HTR-8/SVneo (cell line): ENCODE data around the gene TP53BP2.
"Not testable (repeated sequence)": the region's sequence is repeated elsewhere in the genome, so short reads cannot be mapped to it uniquely, and the experiment has no call there.

Experiments
- DNase-seq: peaks from one replicate; pipeline ENCODE4 v3.0.0; 2011; ENCODE audit warnings: low spot score, mixed read lengths; ENCODE audit not compliant: insufficient read length
- FAIRE-seq: peaks from 2 replicates; lab custom pipeline; 2011; peaks lifted over from hg19 to GRCh38; lab: Jason Lieb, UNC

The TP53BP2 gene

DNA sequence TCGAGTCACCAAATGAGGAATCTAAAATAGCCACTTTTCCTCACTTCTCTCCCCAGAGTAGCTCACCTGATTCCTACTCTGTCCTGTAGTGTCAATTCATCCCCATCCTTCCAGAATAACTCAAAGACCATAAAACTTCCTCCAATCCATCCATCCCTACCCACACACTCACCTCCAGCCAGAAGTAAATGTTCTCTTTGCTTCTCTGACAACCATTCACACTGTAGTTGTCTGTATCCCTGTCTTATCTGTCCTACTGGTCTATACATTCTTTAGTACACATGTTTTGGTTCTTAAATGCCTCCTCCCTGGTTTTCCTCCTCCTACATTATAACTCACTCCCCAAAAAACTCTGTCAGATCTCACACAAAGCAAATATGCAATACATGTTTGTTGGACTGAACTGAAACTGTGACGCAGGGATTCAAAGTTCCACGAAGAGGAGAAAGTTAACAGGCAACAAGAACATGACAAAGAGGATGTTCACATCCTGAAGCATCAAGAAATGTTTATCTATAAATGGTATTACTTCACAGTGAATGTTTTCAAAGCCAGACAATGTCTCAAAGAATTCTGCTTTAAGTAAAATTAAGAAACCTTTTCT, 11.0 kb downstream of the TP53BP2 start:
- DNase-seq (no peak), FAIRE-seq (no peak)

DNA sequence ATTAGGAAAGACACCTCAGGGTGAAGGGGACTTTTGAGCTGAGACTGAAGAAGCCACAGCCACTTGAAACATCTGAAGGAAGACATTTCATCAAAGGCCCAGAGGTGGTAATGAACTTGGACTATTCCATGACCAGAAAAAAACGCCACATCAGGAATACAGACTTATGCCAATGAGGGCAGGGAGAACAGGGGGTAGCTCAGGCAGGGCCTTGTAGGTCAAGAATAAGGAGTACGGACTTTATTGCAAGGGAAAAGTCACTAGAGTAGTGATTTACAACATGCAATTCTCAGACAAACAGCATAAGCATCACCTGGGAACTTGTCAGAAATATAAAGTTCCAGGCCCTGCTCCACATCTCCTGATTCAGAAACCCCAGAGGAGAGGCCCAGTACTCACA, 11.8 kb downstream of the TP53BP2 start:
- no peak for DNase-seq
- no peak for FAIRE-seq

DNA sequence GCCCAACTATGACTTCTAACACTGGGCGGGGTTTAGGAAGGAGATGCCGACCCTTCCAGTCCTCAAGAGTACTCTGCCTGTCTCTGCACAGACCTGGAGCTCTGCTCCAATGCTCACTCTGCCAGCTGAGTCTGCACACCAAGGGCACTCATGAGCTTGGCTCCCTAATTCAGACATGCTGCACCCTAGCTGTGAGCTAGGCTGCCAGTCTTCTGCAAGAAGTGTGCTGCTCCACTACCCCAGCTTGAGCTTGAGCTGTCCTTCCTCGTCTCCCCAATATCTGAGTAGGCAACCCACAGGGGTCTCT, 13.2 kb downstream of the TP53BP2 start:
- DNase-seq: no peak

DNA sequence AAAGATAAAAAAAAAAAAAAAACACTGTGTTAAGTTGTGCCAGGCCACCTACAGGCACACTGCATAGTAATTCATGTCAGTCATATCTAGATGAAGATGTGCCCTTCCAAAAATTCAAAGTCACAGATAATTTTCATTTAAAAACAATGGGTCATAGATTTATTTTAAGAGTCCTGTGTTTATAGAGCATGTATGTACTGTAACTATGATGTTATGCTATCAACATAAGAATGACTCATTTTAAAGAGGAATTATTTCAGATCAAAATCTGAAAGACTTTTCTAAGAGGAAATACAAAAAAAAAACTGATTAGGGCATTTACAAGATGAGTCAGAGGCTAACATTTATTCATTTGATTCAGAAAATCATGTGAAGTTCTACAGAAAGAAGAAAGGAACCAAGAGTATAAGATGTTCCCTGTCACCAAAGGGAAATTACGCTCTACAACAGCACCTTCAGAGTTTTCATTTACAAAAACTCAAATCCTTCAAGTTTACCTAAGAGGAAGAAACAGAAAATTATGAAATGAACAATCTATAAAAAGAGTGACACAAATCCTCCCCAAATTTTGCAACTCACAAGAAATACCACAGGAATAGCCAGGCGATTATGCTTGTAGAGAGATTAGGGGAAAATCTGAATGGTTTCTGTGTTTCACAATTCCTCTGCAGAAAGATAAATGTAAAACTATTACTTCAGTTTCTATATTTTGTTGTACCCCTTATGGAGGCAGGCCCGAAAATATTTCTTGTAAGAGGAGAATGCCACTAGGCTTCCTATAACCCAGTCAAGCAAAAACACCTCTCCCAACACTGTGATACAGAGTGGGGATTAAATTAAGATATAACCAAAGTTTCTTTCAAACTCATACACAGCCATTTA, 13.8 kb downstream of the TP53BP2 start:
- no peak for DNase-seq
- no peak for FAIRE-seq

More for the DNA sequence above, 13.2 kb downstream of the TP53BP2 start:
- FAIRE-seq: no peak

DNA sequence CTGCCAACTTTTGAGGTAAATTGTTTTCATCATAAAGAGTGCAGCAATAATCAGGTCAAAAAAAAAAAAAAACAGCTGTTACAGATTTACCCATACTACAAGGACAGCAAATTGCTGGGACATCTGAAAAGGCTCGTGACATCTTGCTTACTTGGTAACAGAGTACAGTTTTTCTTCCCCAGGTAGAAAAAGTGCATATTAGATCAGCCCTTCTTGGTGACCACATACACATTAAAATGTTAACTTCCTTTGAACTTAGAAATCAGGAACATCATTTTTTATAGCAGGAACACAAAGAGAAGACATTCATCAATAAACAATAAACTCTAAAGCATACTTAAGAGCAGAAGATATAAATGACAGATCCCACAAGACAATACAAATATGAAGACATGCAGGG, 16.1 kb downstream of the TP53BP2 start:
- DNase-seq (no peak), FAIRE-seq (no peak)

DNA sequence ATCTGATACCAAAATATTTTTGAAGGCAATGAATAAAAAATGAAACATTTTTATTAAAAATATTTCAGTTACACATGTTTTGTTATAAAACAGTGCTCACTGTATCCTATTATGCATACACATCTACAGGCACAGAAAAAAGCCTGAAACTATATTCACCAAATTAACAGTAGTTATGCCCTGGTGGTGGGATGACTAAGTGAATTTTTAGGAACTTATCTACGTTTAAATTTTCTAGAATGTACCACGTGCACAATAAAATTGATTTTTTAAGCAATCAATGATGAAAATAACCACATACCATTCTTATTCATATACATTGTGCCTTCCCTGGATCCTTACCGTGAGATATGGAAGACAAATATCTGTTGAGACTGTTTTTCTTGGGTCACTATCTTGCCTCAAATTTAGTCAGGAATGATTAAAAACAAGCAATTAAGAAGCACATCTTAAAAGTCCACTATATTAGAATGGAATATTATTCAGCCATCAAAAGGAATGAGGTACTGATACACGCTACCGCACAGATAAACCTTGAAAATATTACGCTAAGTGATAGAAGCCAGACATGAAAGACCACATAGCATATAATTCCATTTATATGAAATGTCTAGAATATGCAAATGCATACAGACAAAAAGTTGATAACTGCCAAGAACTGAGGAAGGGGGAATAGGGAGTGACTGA, 17.4 kb downstream of the TP53BP2 start:
- no peak for FAIRE-seq
- DNase-seq: no peak

DNA sequence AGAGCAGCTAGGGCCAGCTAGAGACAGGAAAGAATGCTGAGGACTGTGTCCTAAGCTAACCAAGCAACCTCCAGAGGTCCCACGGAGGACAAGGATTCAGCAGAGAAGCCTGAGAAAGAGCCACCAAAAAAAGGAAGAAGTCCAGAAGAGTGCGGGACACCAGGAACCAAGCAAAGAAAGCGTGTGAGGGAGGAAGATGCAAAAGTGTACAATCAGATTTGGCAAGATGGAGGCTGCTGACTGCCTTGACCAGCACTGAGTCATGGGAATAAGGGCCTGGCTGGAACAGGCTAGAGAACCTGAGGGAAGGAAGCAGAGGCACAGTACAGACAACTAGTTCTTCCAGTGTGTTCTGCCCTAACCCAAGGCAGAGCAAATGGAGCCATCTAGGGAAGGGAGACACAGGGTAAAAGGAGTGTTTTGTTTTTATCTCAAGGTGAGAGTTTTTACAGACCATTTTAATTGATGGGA, 18.5 kb downstream of the TP53BP2 start:
- DNase-seq (no peak), FAIRE-seq (no peak)

DNA sequence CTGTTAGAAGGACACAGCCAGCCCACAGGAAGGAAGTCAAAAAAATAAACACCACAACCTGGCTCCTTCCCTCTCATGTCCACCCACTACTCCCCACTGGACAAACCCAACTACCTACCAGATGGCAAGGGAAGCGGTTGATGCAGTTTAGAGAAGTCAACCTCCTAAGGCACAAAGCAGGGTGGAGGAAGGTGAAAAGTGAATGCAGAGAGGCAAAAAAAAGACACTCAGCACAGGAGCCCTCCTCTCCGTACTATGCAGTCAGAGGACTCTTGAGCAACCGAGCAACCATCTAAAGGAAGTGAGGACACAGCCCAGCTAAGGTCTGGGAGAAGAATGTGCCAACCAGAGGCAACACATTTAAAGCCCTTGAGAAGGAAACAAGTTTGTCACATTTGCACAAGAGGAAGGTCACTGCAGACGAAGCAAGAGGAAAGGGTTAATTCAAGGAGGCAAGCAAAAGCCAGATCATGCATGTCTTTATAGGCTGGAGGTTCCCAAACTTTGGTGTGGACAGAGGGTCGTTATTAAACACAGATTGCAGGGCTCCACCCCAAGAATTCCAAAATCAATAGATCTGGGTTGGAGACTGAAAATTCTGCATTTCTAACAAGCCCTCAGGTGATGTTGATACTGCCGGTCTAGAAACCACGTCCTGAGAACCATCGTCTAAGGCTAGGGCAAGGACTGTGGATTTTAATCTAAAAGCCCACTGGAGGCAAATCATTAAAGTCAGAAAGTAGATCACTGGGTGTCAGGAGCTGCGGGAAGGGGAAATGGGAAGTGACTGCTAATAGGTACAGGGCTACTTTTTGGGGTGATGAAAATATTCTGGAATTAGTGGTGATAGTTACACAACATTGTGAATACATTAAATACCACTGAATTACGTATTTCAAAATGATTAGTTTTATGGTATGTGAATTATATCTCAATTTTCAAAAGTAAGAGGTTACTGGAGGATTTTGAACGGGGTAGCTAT, 19.7 kb downstream of the TP53BP2 start:
- DNase-seq: no peak
- FAIRE-seq: no peak

DNA sequence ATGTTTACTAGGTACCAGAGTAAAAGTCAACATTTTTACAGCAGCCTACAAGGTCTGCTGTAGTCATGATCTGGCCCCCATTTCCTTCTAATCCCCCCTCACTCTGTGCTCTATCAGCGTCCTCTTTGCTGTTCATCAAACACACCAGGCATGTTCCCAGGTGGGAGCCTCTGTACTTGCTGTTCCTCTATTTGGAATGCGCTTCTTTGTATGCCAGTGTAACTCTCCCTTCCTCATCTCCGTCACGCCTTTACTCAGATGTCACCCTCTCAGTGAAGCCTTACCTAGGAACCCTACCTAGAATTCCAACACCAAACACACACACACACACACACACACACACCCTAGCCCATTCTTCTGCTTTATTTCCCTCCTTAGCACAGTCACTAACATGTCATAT, 21.0 kb downstream of the TP53BP2 start:
- FAIRE-seq: no peak
- no peak for DNase-seq

DNA sequence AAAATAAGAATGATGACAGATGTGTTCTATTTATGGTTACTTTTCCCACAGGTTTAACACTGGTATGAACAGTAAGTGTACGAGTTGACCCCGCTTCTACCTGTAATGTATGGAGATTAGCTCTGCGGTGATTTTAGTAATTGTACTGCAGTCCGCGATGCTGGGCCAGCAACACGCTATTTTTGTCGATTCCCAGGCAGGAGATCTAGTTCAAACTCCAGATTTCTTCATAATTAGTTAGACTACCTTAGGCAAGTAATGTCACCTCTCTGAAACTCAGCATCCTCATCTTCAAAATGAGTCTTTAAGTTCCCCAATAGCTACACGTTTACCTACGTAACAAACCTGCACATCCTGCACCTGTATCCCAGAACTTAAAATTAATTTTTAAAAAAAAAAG, 21.5 kb downstream of the TP53BP2 start:
- FAIRE-seq (no peak), DNase-seq (no peak)

DNA sequence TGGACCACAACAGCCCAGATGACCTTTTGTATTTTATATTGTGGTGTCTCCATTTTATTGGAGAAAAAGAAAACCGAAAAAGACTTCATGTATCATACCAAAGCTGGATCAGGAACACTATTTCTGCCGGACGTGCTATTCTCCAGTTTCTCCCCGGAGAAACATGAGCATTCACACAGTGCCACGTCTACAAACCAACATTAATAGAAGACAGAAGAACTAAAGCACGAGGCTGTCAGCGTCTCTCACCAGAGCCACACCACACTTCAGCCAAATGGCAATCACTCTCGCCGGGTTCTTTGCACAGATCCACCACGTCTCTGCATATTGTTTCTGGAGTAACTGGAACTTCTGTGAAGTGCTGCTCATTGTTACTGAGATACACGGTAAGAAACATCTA, 24.8 kb downstream of the TP53BP2 start:
- DNase-seq: no peak
- FAIRE-seq: no peak

DNA sequence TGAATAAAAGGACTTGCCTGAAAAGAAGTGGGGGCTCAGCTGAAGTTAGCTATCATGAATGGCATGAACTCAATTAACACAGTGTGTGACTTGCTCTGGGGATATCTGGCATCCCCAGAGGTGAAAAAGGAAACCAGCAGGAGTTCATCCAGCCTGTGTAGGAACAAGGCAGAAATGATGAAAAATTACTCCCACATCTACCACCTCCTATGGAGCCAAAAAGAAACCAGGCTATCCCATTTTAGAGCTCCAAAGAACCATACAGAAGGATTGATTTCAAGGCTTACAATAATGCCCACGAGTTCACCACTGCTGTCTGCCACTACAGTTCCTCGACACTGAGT, 25.3 kb downstream of the TP53BP2 start:
- DNase-seq (no peak), FAIRE-seq (no peak)

DNA sequence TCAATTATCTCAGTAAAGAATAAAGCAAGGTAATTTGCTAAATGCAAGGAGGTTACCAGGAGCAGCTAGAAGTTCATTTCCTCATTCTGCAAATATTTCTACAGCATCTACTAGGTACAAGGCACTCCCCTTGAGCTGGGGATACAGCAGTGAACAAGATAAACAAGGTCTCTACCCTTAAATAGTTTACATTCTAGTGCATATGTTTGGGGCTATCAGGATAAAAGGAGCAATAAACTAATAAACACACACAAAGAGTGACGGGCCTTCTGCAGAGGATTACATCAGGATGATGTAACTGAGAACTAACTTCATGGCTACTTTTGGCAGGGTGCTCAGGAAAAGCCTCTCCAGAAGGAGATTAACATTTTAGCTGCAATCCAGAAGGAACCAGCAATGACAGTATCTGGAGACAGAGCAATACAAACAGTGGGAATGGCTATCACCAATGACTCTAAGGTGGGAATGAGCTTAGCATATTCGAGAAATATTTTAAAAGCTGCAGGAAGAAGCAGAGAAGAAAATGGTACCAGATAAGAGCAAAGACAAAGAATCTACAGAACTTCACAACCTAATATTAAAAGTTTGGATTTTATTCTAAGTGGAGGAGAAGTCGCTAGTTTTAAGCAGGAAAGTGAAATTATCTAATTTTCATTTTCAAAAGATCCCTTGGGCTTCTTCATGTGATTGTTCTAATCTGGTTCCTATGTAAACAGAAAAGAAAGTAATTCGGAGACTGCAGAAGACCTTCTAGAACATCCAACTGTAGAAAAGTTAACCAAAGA, 25.8 kb downstream of the TP53BP2 start:
- no peak for FAIRE-seq

DNA sequence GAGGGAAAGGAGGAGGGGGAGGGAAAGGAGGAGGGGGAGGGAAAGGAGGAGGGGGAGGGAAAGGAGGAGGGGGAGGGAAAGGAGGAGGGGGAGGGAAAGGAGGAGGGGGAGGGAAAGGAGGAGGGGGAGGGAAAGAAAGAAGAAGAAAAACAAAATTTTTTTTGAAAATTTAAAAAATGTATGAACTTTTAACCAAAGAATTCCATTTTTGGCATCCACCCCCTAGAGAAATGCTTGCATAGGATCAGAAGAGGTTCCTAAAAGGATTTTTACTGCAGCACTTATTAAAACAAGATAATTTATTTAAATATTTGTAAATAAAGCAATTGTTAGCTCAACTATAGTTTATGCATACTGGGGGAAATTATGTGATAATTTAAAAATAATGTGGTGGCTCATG, 28.5 kb downstream of the TP53BP2 start:
- FAIRE-seq: not testable (repeated sequence)

More for the DNA sequence above, 25.8 kb downstream of the TP53BP2 start:
- no peak for DNase-seq

DNA sequence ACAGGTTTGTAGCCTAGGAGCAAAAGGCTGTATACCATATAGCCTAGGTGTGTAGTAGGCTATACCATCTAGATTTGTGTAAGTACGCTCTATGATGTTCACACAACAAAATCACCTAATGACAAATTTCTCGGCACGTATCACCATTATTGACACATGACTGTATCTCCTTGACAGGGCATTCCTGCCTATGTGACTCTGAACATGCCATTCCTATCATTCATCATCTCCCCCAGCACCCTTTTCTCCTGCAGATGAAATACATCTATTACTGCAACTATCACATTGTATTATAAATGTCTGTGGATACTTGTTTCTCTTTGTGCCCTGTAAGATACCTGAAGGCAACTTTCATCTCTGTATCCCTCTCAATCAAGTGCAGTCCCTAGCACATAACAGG, 29.9 kb downstream of the TP53BP2 start:
- FAIRE-seq (no peak), DNase-seq (no peak)

More for the DNA sequence above, 28.5 kb downstream of the TP53BP2 start:
- DNase-seq: not testable (repeated sequence)

DNA sequence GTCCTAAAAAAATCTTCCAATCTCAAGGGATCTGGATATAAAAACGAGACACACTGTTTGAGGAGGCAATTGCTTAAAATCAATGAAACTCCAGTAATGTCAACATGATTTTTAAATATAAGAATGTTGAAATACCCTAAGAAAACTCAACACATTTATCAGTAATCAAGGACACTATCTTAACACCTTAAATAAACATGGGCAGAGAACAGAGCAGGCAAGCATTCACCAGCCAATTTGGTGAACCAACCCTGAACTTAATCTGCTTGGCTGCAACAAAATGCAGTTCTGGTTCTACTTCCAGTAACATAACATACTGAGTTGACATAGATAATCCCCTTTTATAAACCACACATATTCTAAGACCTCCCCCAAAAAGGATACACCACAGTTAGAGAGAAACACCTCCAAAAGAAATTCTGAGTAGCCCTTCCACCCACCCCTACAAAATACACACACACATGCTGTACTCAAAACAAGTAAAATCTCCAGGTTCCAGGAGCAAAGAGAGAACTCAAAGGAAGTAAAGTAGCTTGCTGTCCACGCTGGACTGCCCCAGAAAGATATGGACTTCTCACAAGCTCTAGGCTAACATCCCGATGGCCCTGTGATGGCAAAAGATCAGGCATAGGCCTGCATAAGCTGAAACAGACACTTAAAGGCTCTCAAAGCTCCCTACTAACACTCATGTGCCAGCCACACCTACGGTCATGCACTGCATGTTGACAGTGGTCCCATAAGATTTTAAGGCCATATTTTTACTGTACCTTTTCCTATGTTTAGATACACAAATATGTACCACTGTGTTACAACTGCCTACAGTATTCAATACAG, 30.5 kb downstream of the TP53BP2 start:
- DNase-seq: no peak
- FAIRE-seq: no peak

DNA sequence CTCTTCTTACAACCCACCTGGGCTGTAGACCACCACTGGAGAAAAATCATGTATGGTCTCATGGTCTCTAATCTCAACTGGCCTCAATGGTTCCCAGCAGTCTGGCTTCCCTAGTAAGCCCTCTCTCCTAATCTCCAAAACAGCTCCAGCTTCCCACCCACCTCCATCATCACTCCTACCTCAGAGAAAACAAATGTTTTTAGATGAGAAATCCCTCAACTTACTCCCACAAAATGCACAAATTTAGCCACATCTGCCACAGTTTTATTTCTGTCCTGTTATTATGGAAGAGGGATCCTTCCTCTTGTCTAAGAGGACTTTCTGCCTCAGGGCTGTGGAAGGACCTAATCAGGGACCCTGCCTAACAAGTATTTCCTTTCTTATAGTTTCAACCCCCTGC, 32.1 kb downstream of the TP53BP2 start:
- DNase-seq: no peak
- FAIRE-seq: no peak

DNA sequence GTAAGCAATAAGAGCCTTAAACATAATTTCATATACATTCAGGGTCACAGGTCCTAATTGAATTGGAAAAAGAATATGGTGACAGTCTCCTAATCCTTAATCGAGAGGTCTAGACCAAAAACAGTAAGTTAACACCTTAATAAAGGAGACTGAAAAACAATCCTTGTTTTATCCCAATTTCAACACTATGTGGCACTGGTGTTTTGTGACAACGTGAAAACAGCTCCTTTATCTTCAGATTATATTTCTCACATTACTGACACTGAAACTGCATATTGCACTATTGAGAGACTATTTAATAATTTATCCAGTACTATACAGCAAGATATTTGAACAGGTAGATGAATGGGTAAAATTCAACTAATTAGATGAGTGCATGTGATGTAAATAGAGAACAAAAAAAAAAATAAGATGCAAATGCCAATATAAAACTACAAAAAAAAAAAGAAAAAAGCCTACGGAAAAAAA, 34.1 kb downstream of the TP53BP2 start:
- peak; percentile 23 for DNase-seq
- no peak for FAIRE-seq
